SK-N-MC (cell line): ENCODE results near the gene HPCAL1.

Source experiments
- DNase-seq: peaks from one replicate; pipeline ENCODE4 v3.0.0-alpha.2; 2011; ENCODE audit warnings: low read depth, low spot score
- H3K27ac ChIP-seq: fragments of 200-600 bp; sonication (generic); 2 replicates; pipeline ENCODE4 v1.5.1; 2016; ENCODE audit warnings: mixed run types
- H3K36me3 ChIP-seq: fragments of 200-600 bp; sonication (generic); 2 replicates; pipeline ENCODE4 v1.6.1; 2017; ENCODE audit warnings: antibody characterized with exemption, low read length, mixed read lengths; ENCODE audit not compliant: insufficient read depth
- H3K4me3 ChIP-seq: fragments of 200-600 bp; sonication (generic); 2 replicates; pipeline ENCODE4 v1.5.1; 2016
- H3K9ac ChIP-seq: fragments of 200-600 bp; sonication (generic); 2 replicates; pipeline ENCODE4 v1.8.0; 2017; ENCODE audit warnings: mixed run types, mixed read lengths; ENCODE audit not compliant: insufficient read length
- H3K9me3 ChIP-seq: fragments of 200-600 bp; sonication (generic); 2 replicates; pipeline ENCODE4 v1.6.1; 2017; ENCODE audit warnings: low read depth, mild to moderate bottlenecking, antibody characterized with exemption, low read length, moderate library complexity, mixed read lengths
- EZH2 ChIP-seq: fragments of 200-600 bp; sonication (generic); IDR thresholded peaks from one replicate; pipeline ENCODE4 v1.6.1; 2017; ENCODE audit warnings: antibody characterized with exemption
- FOXP2 ChIP-seq: optimal IDR thresholded peaks from 2 replicates; pipeline ENCODE3; 2011; ENCODE audit warnings: mild to moderate bottlenecking, moderate library complexity; ENCODE audit not compliant: insufficient read depth; ENCODE audit errors: extremely low read length, control extremely low read depth
- POLR2AphosphoS5 ChIP-seq: IDR thresholded peaks from 2 replicates; pipeline ENCODE4 v1.6.1; 2012; ENCODE audit warnings: mild to moderate bottlenecking, low read depth, low read length, borderline replicate concordance

Gene HPCAL1

GRCh38 chr2:10327896-10328669, 25.4 kb downstream of the HPCAL1 start:
- DNase-seq: no peak
- Histone ChIP-seq H3K9me3 (no peaks in the 10 kb centered on the region), H3K4me3 (no peak overlapping the region), H3K9ac (no peak overlapping the region), H3K36me3 (no peaks in the 10 kb centered on the region), H3K27ac (no peak overlapping the region)
- TF ChIP-seq POLR2AphosphoS5 (no peak), FOXP2 (no peak), EZH2 (no peak)

- Histone ChIP-seq H3K4me3 (no peak overlapping the region), H3K27ac (no peak overlapping the region), H3K9ac (no peak overlapping the region), H3K36me3 (no peaks in the 10 kb centered on the region), H3K9me3 (no peaks in the 10 kb centered on the region)
- TF ChIP-seq FOXP2 (no peak), POLR2AphosphoS5 (no peak), EZH2 (no peak)
- DNase-seq: no peak
Observed at GRCh38 chr2:10328670-10329579, 26.2 kb downstream of the HPCAL1 start.

GRCh38 chr2:10329580-10329879, 26.8 kb downstream of the HPCAL1 start:
- TF ChIP-seq EZH2: no peak
- TF ChIP-seq FOXP2: no peak
- TF ChIP-seq POLR2AphosphoS5: no peak
- Histone ChIP-seq H3K9ac (no peak overlapping the region), H3K36me3 (no peaks in the 10 kb centered on the region), H3K9me3 (no peaks in the 10 kb centered on the region), H3K27ac (no peak overlapping the region), H3K4me3 (no peak overlapping the region)
- no peak for DNase-seq

GRCh38 chr2:10329880-10330699, 27.4 kb downstream of the HPCAL1 start:
- TF ChIP-seq POLR2AphosphoS5 (no peak), EZH2 (no peak), FOXP2 (no peak)
- no peak overlapping the region for H3K27ac ChIP-seq
- DNase-seq: no peak
- H3K9ac ChIP-seq: no peak overlapping the region
- no peak overlapping the region for H3K4me3 ChIP-seq
- H3K9me3 ChIP-seq: no peaks in the 10 kb centered on the region
- H3K36me3 ChIP-seq: no peaks in the 10 kb centered on the region

- Histone ChIP-seq H3K9me3 (no peaks in the 10 kb centered on the region), H3K4me3 (no peak overlapping the region), H3K27ac (no peak overlapping the region), H3K36me3 (no peaks in the 10 kb centered on the region), H3K9ac (no peak overlapping the region)
- no peak for DNase-seq
- TF ChIP-seq POLR2AphosphoS5 (no peak), FOXP2 (no peak), EZH2 (no peak)
Observed at GRCh38 chr2:10330700-10331026, 28.0 kb downstream of the HPCAL1 start.

- TF ChIP-seq EZH2 (no peak), POLR2AphosphoS5 (no peak), FOXP2 (no peak)
- H3K9ac ChIP-seq: no peak overlapping the region
- no peak overlapping the region for H3K4me3 ChIP-seq
- no peaks in the 10 kb centered on the region for H3K9me3 ChIP-seq
- no peak overlapping the region for H3K27ac ChIP-seq
- no peak for DNase-seq
- no peaks in the 10 kb centered on the region for H3K36me3 ChIP-seq
Observed at GRCh38 chr2:10331027-10331701, 28.5 kb downstream of the HPCAL1 start.

- DNase-seq: no peak
- Histone ChIP-seq H3K9ac (no peak overlapping the region), H3K4me3 (no peak overlapping the region), H3K27ac (no peak overlapping the region), H3K9me3 (no peaks in the 10 kb centered on the region), H3K36me3 (no peaks in the 10 kb centered on the region)
- TF ChIP-seq FOXP2 (no peak), POLR2AphosphoS5 (no peak), EZH2 (no peak)
Observed at GRCh38 chr2:10331702-10332401, 29.1 kb downstream of the HPCAL1 start.
